Endodermal cell (in vitro differentiated cells): ENCODE results near the gene ST3GAL6. TPM values are rescaled to one million over a fixed set of nuclear protein-coding genes. Genes with fewer than 3 reads are reported as not detected.
A peak's percentile ranks its signal among the peaks of the same experiment; 100 is the strongest.

Experiments
- DNase-seq: peaks from one replicate; pipeline ENCODE4 v3.0.0-alpha.2; 2017
- H3K27ac ChIP-seq: 2 replicates; pipeline ENCODE4 v1.5.1; 2013; ENCODE audit warnings: mild to moderate bottlenecking, low read depth, low read length, moderate library complexity
- H3K27me3 ChIP-seq: 2 replicates; pipeline ENCODE4 v1.6.1; 2013; ENCODE audit warnings: mild to moderate bottlenecking, low read length, moderate library complexity; ENCODE audit not compliant: insufficient read depth, control insufficient read depth, poor library complexity, severe bottlenecking
- H3K36me3 ChIP-seq: 2 replicates; pipeline ENCODE4 v1.7.0; 2013; ENCODE audit warnings: mild to moderate bottlenecking, low read length, moderate library complexity; ENCODE audit not compliant: control insufficient read depth, insufficient read depth
- H3K4me1 ChIP-seq: one replicate; pipeline ENCODE4 v1.7.0; 2013; ENCODE audit warnings: low read length; ENCODE audit not compliant: control insufficient read depth, insufficient read depth
- H3K4me3 ChIP-seq: 2 replicates; pipeline ENCODE4 v1.5.1; 2013; ENCODE audit warnings: mild to moderate bottlenecking, low read length, moderate library complexity
- H3K9ac ChIP-seq: 2 replicates; pipeline ENCODE4 v1.6.1; 2013; ENCODE audit warnings: mild to moderate bottlenecking, low read length, moderate library complexity; ENCODE audit not compliant: poor library complexity, severe bottlenecking; ENCODE audit errors: extremely low read depth
- H3K9me3 ChIP-seq: 2 replicates; pipeline ENCODE4 v1.6.1; 2013; ENCODE audit warnings: mild to moderate bottlenecking, low read length, moderate library complexity; ENCODE audit not compliant: control insufficient read depth
- H3K27ac Mint-ChIP-seq: 2 replicates; pipeline ENCODE4 v1.8.0; 2020; ENCODE audit warnings: mixed read lengths
- H3K27me3 Mint-ChIP-seq: 2 replicates; pipeline ENCODE4 v1.8.0; 2021; ENCODE audit warnings: mild to moderate bottlenecking, mixed read lengths; ENCODE audit not compliant: insufficient read depth
- H3K36me3 Mint-ChIP-seq: 2 replicates; pipeline ENCODE4 v1.8.0; 2020; ENCODE audit warnings: low read depth, mixed read lengths
- H3K4me1 Mint-ChIP-seq: 2 replicates; pipeline ENCODE4 v1.8.0; 2020; ENCODE audit warnings: mixed read lengths
- H3K4me3 Mint-ChIP-seq: 2 replicates; pipeline ENCODE4 v1.8.0; 2020; ENCODE audit warnings: mild to moderate bottlenecking, moderate library complexity, mixed read lengths
- H3K9me3 Mint-ChIP-seq: 2 replicates; pipeline ENCODE4 v1.8.0; 2020; ENCODE audit warnings: mild to moderate bottlenecking, mixed read lengths
- WGBS, 2 experiments: methylation state at CpG; one replicate each; pipeline versions ENCODE4 v1.1.5 to v1.1.7; 2013; ENCODE audit warnings: missing lambda C conversion rate in 2 of 2, mixed read lengths in 1 of 2; ENCODE audit not compliant: insufficient coverage in 1 of 2, insufficient read length in 1 of 2; 5-methylcytosine and 5-hydroxymethylcytosine counted together
- total RNA-seq, 2 donors: library from RNA; stranded (reverse); fragmentation: NEBNext Ultra II Directional in 1 of 2; extraction: Animal tissue kit (Norgen Biotek cat#: 25700) in 1 of 2; gene quantifications; 2 replicates in 1 of 2; 3 replicates in 1 of 2; pipeline ENCODE4 v1.2.1, GENCODE V29; 2021
- TF ChIP-seq, protein P1 (sequence below): fragments of 200-600 bp; sonication (generic); conservative IDR thresholded peaks from 2 replicates; pipeline ENCODE4 v1.5.0; 2021; ENCODE audit warnings: antibody characterized with exemption, mild to moderate bottlenecking

Gene ST3GAL6
- total RNA-seq, 2 donors from 2014 or later, result 8.1 to 9.9 TPM

DNA sequence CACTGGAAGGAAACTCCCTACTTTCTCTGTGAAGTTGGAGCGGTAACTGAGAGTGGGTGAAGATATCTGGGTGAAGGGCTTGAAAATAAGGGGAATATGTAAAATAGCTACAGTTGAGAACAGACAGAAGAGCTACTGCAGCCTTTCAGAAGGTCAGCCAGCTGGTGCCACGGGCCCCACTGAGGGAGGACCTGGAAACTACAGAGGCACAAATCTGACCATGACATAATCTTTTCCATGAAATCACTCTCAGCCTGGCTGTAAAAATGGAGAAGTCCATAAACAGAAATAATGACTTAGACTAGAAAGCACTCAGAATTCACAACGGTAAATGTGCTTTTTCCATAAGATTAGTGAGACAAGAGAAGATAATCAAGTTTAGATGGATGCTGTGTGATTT is 46.4 kb downstream of the ST3GAL6 start:
- TF ChIP-seq, protein P1, sequence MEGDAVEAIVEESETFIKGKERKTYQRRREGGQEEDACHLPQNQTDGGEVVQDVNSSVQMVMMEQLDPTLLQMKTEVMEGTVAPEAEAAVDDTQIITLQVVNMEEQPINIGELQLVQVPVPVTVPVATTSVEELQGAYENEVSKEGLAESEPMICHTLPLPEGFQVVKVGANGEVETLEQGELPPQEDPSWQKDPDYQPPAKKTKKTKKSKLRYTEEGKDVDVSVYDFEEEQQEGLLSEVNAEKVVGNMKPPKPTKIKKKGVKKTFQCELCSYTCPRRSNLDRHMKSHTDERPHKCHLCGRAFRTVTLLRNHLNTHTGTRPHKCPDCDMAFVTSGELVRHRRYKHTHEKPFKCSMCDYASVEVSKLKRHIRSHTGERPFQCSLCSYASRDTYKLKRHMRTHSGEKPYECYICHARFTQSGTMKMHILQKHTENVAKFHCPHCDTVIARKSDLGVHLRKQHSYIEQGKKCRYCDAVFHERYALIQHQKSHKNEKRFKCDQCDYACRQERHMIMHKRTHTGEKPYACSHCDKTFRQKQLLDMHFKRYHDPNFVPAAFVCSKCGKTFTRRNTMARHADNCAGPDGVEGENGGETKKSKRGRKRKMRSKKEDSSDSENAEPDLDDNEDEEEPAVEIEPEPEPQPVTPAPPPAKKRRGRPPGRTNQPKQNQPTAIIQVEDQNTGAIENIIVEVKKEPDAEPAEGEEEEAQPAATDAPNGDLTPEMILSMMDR, result no peak
- Mint-ChIP-seq H3K27ac (no peak overlapping the region), H3K36me3 (peaks cover 62% of the 10 kb centered on the region), H3K4me1 (no peaks in the 10 kb centered on the region), H3K9me3 (no peaks in the 10 kb centered on the region), H3K4me3 (no peak overlapping the region), H3K27me3 (no peaks in the 10 kb centered on the region)
- H3K9me3 ChIP-seq, result no peaks in the 10 kb centered on the region
- no peak overlapping the region for H3K4me3 ChIP-seq
- H3K36me3 ChIP-seq, result peaks cover 83% of the 10 kb centered on the region
- WGBS, 2 experiments, result 87 to 100% methylated on average over 1 to 3 of the region's 3 CpGs
- no peaks in the 10 kb centered on the region for H3K4me1 ChIP-seq
- DNase-seq, result no peak
- H3K27ac ChIP-seq, result no peak overlapping the region
- no peak overlapping the region for H3K9ac ChIP-seq
- H3K27me3 ChIP-seq, result no peaks in the 10 kb centered on the region

DNA sequence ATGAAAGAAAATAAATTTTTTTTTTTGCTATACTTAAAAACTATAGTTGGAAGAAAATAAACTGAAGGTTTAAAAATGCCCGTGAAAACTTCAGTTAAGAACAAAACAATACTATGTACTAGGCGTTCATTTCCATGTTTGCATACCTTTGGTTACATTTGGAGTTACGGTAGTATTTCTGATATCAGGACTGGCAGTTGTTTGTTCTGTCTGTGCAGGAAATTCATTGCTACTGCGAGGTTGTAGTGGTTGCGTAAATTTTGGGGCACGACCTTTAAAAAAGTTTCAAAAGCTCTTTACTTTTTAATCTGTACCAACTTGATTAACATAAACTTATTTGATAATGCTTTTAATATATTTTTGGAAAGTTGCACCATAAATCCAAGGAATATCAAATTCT is 47.9 kb downstream of the ST3GAL6 start:
- WGBS, 2 experiments, result 93 to 100% methylated on average over 2 to 6 of the region's 6 CpGs
- peaks cover 55% of the 10 kb centered on the region for H3K36me3 Mint-ChIP-seq

DNA sequence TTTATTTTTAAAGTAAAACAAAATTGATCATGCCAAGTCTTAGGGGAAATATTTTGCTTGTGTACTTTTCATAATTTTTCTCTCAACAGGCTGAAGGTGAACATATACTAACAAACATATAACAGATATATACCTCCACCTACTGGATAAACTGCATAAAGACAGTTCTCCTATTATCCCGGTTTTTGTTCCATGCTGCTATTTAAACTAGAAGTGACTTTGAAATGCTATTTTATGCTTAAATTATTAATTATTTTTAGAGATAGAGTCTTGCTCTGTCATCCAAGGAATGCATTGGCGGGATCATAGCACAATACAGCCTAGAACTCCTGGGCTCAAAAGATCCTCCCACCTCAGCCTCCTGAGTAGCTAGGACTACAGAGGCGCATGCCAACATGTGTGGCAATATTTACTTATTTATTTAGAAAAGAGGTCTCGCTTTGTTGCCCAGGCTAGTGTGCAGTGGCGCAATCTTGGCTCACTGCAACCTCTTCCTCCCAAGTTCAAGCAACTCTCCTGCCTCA is 49.8 kb downstream of the ST3GAL6 start:
- WGBS, 2 experiments, result 76 to 92% methylated on average over 4 to 5 of the region's 5 CpGs
- no peaks in the 10 kb centered on the region for H3K27me3 Mint-ChIP-seq
- no peak overlapping the region for H3K4me3 Mint-ChIP-seq
- no peak overlapping the region for H3K4me3 ChIP-seq
- no peaks in the 10 kb centered on the region for H3K27me3 ChIP-seq
- H3K36me3 Mint-ChIP-seq, result peaks cover 47% of the 10 kb centered on the region
- H3K4me1 ChIP-seq, result no peaks in the 10 kb centered on the region
- no peaks in the 10 kb centered on the region for H3K9me3 Mint-ChIP-seq
- H3K4me1 Mint-ChIP-seq, result no peaks in the 10 kb centered on the region
- H3K36me3 ChIP-seq, result peaks cover 82% of the 10 kb centered on the region
- no peak for DNase-seq
- no peaks in the 10 kb centered on the region for H3K9me3 ChIP-seq
- H3K9ac ChIP-seq, result no peak overlapping the region
- no peak overlapping the region for H3K27ac ChIP-seq
- H3K27ac Mint-ChIP-seq, result no peak overlapping the region
- TF ChIP-seq, protein P1, result peak; percentile 88

More for the DNA sequence above, 47.9 kb downstream of the ST3GAL6 start:
- H3K36me3 ChIP-seq, result peaks cover 85% of the 10 kb centered on the region
- no peak overlapping the region for H3K27ac Mint-ChIP-seq
- H3K4me1 Mint-ChIP-seq, result no peaks in the 10 kb centered on the region
- H3K4me3 ChIP-seq, result no peak overlapping the region
- H3K27me3 ChIP-seq, result no peaks in the 10 kb centered on the region
- no peaks in the 10 kb centered on the region for H3K9me3 Mint-ChIP-seq
- H3K27me3 Mint-ChIP-seq, result no peaks in the 10 kb centered on the region
- no peak overlapping the region for H3K4me3 Mint-ChIP-seq
- DNase-seq, result no peak
- H3K9me3 ChIP-seq, result no peaks in the 10 kb centered on the region
- H3K4me1 ChIP-seq, result no peaks in the 10 kb centered on the region
- H3K27ac ChIP-seq, result no peak overlapping the region
- TF ChIP-seq, protein P1, result no peak
- no peak overlapping the region for H3K9ac ChIP-seq
